Endothelial cell of umbilical vein (primary cell): Measurements from ENCODE around the gene SPTBN4. TPM values are rescaled to one million over a fixed set of nuclear protein-coding genes. Genes with fewer than 3 reads are reported as not detected.

Experiments used
- BruUV-seq: library from RNA; stranded (reverse); fragments of 400-500 nt; replicated peaks from 2 replicates; lab custom pipeline; 2021; lab: Mats Ljungman, UMichigan
- CTCF ChIA-PET: fragments of 300-600, 350-600 bp; sonication (Branson Sonifier 250); formaldehyde crosslinking; loops from one replicate; lab custom pipeline; 2021; ENCODE audit warnings: antibody characterized with exemption, inconsistent platforms; lab: Charles Lee
- POLR2A ChIA-PET: fragments of 300-600, 350-600 bp; sonication (Branson Sonifier 250); formaldehyde crosslinking; loops from one replicate; lab custom pipeline; 2021; ENCODE audit warnings: antibody characterized with exemption, inconsistent platforms; lab: Charles Lee
- DNase-seq: peaks from one replicate; pipeline ENCODE4 v3.0.0-alpha.2; 2011; ENCODE audit warnings: low read depth, low spot score
- FAIRE-seq: peaks from 2 replicates; lab custom pipeline; 2011; peaks lifted over from hg19 to GRCh38; lab: Jason Lieb, UNC
- H2AFZ ChIP-seq: 2 replicates; pipeline ENCODE4 v1.6.0; 2012; ENCODE audit warnings: low read depth, low read length, control low read depth, inconsistent platforms
- H3K27ac ChIP-seq: 2 replicates; pipeline ENCODE4 v1.5.1; 2011; ENCODE audit warnings: low read depth, mild to moderate bottlenecking, control low read depth, low read length, moderate library complexity; ENCODE audit not compliant: insufficient read depth
- H3K27me3 ChIP-seq, 2 experiments: 2 replicates each; pipeline versions ENCODE4 v1.6.0 to v1.6.1; 2011; ENCODE audit warnings: low read length in 2 of 2, mixed read lengths in 1 of 2; ENCODE audit not compliant: control insufficient read depth in 2 of 2, insufficient read depth in 2 of 2
- H3K36me3 ChIP-seq, 2 experiments: 2 replicates in 1 of 2; 3 replicates in 1 of 2; pipeline ENCODE4 v1.5.1; 2011; ENCODE audit warnings: low read length in 2 of 2, mild to moderate bottlenecking in 1 of 2, moderate library complexity in 1 of 2; ENCODE audit not compliant: control insufficient read depth in 2 of 2, insufficient read depth in 2 of 2; ENCODE audit errors: extremely low read depth in 1 of 2
- H3K4me1 ChIP-seq: 3 replicates; pipeline ENCODE4 v1.5.1; 2011; ENCODE audit warnings: mild to moderate bottlenecking, low read length; ENCODE audit not compliant: control insufficient read depth, insufficient read depth; ENCODE audit errors: extremely low read depth
- H3K4me2 ChIP-seq: 2 replicates; pipeline ENCODE4 v1.6.1; 2011; ENCODE audit warnings: low read length, control low read depth, mixed read lengths; ENCODE audit not compliant: insufficient read depth
- H3K4me3 ChIP-seq, 3 experiments: fragments of 200-600 bp in 1 of 3; sonication (generic), shearing (Covaris generic) in 1 of 3; replicated peaks in 1 of 3; 2 replicates each; pipeline ENCODE4 v1.5.1; 2011 to 2016; ENCODE audit warnings: control low read depth in 3 of 3, low read length in 3 of 3, mild to moderate bottlenecking in 2 of 3, inconsistent platforms in 1 of 3, low read depth in 1 of 3, moderate library complexity in 1 of 3; ENCODE audit not compliant: insufficient read depth in 1 of 3
- H3K79me2 ChIP-seq: 2 replicates; pipeline ENCODE4 v1.6.0; 2012; ENCODE audit warnings: low read length, inconsistent platforms; ENCODE audit not compliant: control insufficient read depth, insufficient read depth
- H3K9ac ChIP-seq: replicated peaks from 2 replicates; pipeline ENCODE3; 2011; ENCODE audit warnings: low read length, control low read depth; ENCODE audit not compliant: insufficient read depth; ENCODE audit errors: extremely low read depth
- H3K9me1 ChIP-seq: replicated peaks from 3 replicates; pipeline ENCODE4 v1.6.0; 2011; ENCODE audit warnings: mild to moderate bottlenecking, low read length; ENCODE audit not compliant: control insufficient read depth, insufficient read depth; ENCODE audit errors: extremely low read depth
- H3K9me3 ChIP-seq: replicated peaks from 2 replicates; pipeline ENCODE4 v1.5.1; 2012; ENCODE audit warnings: low read length, inconsistent platforms; ENCODE audit not compliant: control insufficient read depth, insufficient read depth
- H4K20me1 ChIP-seq: replicated peaks from 2 replicates; pipeline ENCODE3; 2011; ENCODE audit warnings: mild to moderate bottlenecking, low read length; ENCODE audit not compliant: control insufficient read depth, insufficient read depth; ENCODE audit errors: extremely low read depth
- EZH2 ChIP-seq: IDR thresholded peaks from 2 replicates; pipeline ENCODE4 v1.6.1; 2012; ENCODE audit warnings: borderline replicate concordance, low read depth, mild to moderate bottlenecking, moderate library complexity, low read length, inconsistent platforms; ENCODE audit not compliant: severe bottlenecking
- FOS ChIP-seq: IDR thresholded peaks from 2 replicates; pipeline ENCODE4 v1.6.1; 2011; ENCODE audit warnings: mild to moderate bottlenecking, low read length, moderate library complexity, borderline replicate concordance; ENCODE audit not compliant: insufficient read depth
- GATA2 ChIP-seq: IDR thresholded peaks from 2 replicates; pipeline ENCODE4 v1.7.0; 2011; ENCODE audit warnings: low read depth, mild to moderate bottlenecking, moderate library complexity, mixed read lengths, low read length; ENCODE audit not compliant: insufficient read length, insufficient read depth
- JUN ChIP-seq: IDR thresholded peaks from 2 replicates; pipeline ENCODE4 v1.6.1; 2011; ENCODE audit warnings: borderline replicate concordance, low read depth; ENCODE audit not compliant: insufficient read length, insufficient read depth
- MYC ChIP-seq: IDR thresholded peaks from one replicate; pipeline ENCODE4 v1.6.1; 2011; ENCODE audit warnings: mild to moderate bottlenecking, low read depth, low read length
- POLR2A ChIP-seq: IDR thresholded peaks from 2 replicates; pipeline ENCODE4 v1.6.1; 2012; ENCODE audit warnings: low read depth, mild to moderate bottlenecking, control low read depth, low read length
- POLR2AphosphoS5 ChIP-seq: IDR thresholded peaks from 2 replicates; pipeline ENCODE4 v1.6.1; 2012; ENCODE audit warnings: low read depth, mild to moderate bottlenecking, control low read depth, low read length, moderate library complexity; ENCODE audit not compliant: insufficient read depth
- dilution Hi-C: fragments of 300-500 bp; cut with MboI; formaldehyde crosslinking; loops from one replicate; pipeline ENCODE4 v1.15.0; 2019; ENCODE audit warnings: low sequenced_read_pairs; ENCODE audit not compliant: extremely low pct_ligation_motif_present
- intact Hi-C: fragments of 100-400 bp; cut with micrococcal nuclease; formaldehyde crosslinking; loops from one replicate; pipeline ENCODE4 v1.10.0; 2022
- polyA plus RNA-seq, 4 experiments: library from polyadenylated mRNA; depleted of rRNA in 3 of 4; stranded (reverse) in 3 of 4; unstranded in 1 of 4; fragments of >200 nt; gene quantifications; 2 replicates each; pipeline versions ENCODE4 v1.2.1 to v1.2.3, GENCODE V29; 2011 to 2012; ENCODE audit warnings: missing spikeins in 1 of 4
- total RNA-seq: library from RNA; stranded (reverse); gene quantifications from 2 replicates; pipeline ENCODE4 v1.2.3, GENCODE V29; 2021
- TF ChIP-seq, protein P1 (sequence below): IDR thresholded peaks from 2 replicates; pipeline ENCODE4 v1.6.1; 2011; ENCODE audit not compliant: insufficient read depth, insufficient read length
- TF ChIP-seq, protein P2 (sequence below), 2 donors: IDR thresholded peaks; 1 replicate in 1 of 2; 2 replicates in 1 of 2; pipeline ENCODE4 v1.5.1; 2011; ENCODE audit warnings: low read length in 2 of 2, mild to moderate bottlenecking in 2 of 2, moderate library complexity in 2 of 2, control low read depth in 1 of 2, inconsistent platforms in 1 of 2, low read depth in 1 of 2; ENCODE audit not compliant: insufficient read depth in 1 of 2; ENCODE audit errors: extremely low read depth in 1 of 2

Gene SPTBN4
- total and polyA plus RNA-seq, 2 donors (not counting 3 experiments of a cell fraction or from before 2014, with no cell fraction given), result 0.33 TPM; not detected in 1

DNA sequence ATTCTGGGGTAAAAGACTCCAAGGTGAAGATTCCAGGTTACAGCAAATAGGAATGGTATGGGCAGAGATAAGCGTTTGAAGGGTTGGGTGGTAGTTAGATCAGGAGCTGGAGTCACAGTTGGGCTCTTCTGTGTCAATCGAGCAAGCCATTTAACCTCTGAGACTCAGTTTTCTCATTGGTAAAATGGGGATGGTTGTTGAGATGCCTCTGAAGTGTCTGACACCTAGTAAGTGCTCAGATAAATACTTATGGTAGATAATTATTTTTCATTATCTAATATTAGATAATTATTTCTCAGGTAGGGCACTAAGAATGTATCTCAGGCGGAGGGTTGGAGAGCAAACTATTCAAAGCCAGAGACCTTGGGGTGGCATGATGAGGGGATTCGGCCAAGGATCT is 142.2 kb downstream of the SPTBN4 start:
- Histone ChIP-seq H3K9me3 (no peaks in the 10 kb centered on the region), H3K9ac (no peak overlapping the region), H2AFZ (no peak overlapping the region), H3K79me2 (no peaks in the 10 kb centered on the region), H3K27me3 (no peaks in the 10 kb centered on the region), H3K27ac (no peak overlapping the region), H3K4me1 (peaks cover 27% of the 10 kb centered on the region), H3K36me3 (no peaks in the 10 kb centered on the region), H4K20me1 (no peaks in the 10 kb centered on the region), H3K9me1 (no peaks in the 10 kb centered on the region), H3K4me3 (no peak overlapping the region), H3K4me2 (no peak overlapping the region)
- POLR2A ChIA-PET, result no interaction called here
- no TSS peak for BruUV-seq
- CTCF ChIA-PET, result interaction anchor here (11.0 kb wide), 1 partner anchor 26 kb away, joined by 126 read pairs; no protein-coding TSS in a partner anchor
- no peak for TF ChIP-seq FOS
- TF ChIP-seq GATA2, result no peak
- TF ChIP-seq EZH2, result no peak
- DNase-seq (no peak), FAIRE-seq (no peak)
- intact Hi-C loops (no loop called here), dilution Hi-C loops (no loop called here)

DNA sequence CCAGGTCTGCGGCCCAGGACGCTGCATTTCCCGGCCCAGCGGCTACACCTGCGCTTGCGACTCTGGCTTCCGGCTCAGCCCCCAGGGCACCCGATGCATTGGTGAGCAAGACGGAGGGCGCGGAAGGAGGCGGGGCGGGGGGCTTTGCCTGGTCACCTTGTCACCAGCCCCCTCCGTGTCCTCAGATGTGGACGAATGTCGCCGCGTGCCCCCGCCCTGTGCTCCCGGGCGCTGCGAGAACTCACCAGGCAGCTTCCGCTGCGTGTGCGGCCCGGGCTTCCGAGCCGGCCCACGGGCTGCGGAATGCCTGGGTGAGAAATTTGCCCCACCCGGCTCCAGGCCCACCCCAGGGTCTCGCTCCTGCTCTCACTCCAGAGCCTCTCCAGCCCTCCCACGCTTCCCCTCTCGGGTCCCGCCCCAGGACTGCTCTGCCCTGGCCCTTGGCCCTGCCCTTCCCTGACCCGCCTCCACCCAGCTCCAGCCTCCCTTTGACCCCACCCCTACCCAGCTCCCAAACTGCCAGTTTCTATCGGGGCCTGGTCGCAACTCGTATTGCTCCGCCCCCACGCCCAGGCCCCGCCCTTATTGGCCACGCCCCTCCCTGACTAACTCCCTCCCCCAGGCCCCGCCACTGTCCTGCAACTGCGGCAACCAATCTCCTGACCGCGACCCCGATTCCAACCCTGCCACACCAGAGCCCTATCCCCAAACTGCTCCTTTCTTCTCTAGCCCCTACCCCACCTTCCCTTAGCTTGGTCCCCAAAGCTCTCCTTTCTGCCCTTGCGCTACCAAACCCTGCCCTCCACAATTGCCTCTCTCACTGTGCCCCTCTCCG is 143.0 kb downstream of the SPTBN4 start:
- CTCF ChIA-PET, result interaction anchor here (2.2 kb wide), 1 partner anchor 25 kb away, joined by 10 read pairs; no protein-coding TSS in a partner anchor
- H3K4me2 ChIP-seq, result peak overlapping the region; percentile 42
- no TSS peak for BruUV-seq
- dilution Hi-C loops, result no loop called here
- H2AFZ ChIP-seq, result peak overlapping the region; percentile 69
- H3K27ac ChIP-seq, result no peak overlapping the region
- peaks cover 32% of the 10 kb centered on the region for H3K4me1 ChIP-seq
- H3K79me2 ChIP-seq, result no peaks in the 10 kb centered on the region
- DNase-seq, result peak; percentile 61
- H3K9ac ChIP-seq, result no peak overlapping the region
- H3K9me3 ChIP-seq, result no peaks in the 10 kb centered on the region
- H3K9me1 ChIP-seq, result no peaks in the 10 kb centered on the region
- POLR2A ChIA-PET, result interaction anchor here (0.6 kb wide), 1 partner anchor 1080 kb away, joined by 3 read pairs; no protein-coding TSS in a partner anchor
- no peaks in the 10 kb centered on the region for H3K36me3 ChIP-seq
- H3K27me3 ChIP-seq, result no peaks in the 10 kb centered on the region
- no peaks in the 10 kb centered on the region for H4K20me1 ChIP-seq
- TF ChIP-seq JUN, result no peak
- peak; percentile 28 for TF ChIP-seq POLR2AphosphoS5
- TF ChIP-seq GATA2, result no peak
- TF ChIP-seq, protein P1, sequence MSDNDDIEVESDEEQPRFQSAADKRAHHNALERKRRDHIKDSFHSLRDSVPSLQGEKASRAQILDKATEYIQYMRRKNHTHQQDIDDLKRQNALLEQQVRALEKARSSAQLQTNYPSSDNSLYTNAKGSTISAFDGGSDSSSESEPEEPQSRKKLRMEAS, result no peak
- TF ChIP-seq MYC, result no peak
- TF ChIP-seq, protein P2, sequence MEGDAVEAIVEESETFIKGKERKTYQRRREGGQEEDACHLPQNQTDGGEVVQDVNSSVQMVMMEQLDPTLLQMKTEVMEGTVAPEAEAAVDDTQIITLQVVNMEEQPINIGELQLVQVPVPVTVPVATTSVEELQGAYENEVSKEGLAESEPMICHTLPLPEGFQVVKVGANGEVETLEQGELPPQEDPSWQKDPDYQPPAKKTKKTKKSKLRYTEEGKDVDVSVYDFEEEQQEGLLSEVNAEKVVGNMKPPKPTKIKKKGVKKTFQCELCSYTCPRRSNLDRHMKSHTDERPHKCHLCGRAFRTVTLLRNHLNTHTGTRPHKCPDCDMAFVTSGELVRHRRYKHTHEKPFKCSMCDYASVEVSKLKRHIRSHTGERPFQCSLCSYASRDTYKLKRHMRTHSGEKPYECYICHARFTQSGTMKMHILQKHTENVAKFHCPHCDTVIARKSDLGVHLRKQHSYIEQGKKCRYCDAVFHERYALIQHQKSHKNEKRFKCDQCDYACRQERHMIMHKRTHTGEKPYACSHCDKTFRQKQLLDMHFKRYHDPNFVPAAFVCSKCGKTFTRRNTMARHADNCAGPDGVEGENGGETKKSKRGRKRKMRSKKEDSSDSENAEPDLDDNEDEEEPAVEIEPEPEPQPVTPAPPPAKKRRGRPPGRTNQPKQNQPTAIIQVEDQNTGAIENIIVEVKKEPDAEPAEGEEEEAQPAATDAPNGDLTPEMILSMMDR (IDR thresholded peaks at IDR 0.05; ENCODE audit: extremely low read depth in 1 of 2, insufficient read depth in 1 of 2, low read depth in 1 of 2, low read length in 2 of 2), result no peak
- peak; percentile 30 for TF ChIP-seq POLR2A
- no peak for TF ChIP-seq EZH2
- TF ChIP-seq FOS, result no peak
- intact Hi-C loops, result no loop called here
- peak; percentile 84 for FAIRE-seq
- H3K4me3 ChIP-seq, result peak overlapping the region in 2 of 3 experiments; percentile 8 to 33
